Fibroblast of lung (primary cell): ENCODE measurements around the gene COMT. TPM values are rescaled to one million over a fixed set of nuclear protein-coding genes. Genes with fewer than 3 reads are reported as not detected.

Source experiments
- DNase-seq, 2 donors: peaks; one replicate each; pipeline versions ENCODE4 v3.0.0 to v3.0.0-alpha.2; 2010; ENCODE audit warnings: low read depth in 2 of 2
- H2AFZ ChIP-seq: 2 replicates; pipeline ENCODE4 v1.5.1; 2012; ENCODE audit warnings: low read length, control low read depth, inconsistent platforms
- H3K27ac ChIP-seq: 2 replicates; pipeline ENCODE4 v1.5.1; 2011; ENCODE audit warnings: low read length, control low read depth; ENCODE audit not compliant: insufficient read depth
- H3K27me3 ChIP-seq: 2 replicates; pipeline ENCODE4 v1.5.1; 2011; ENCODE audit warnings: mild to moderate bottlenecking, low read length; ENCODE audit not compliant: control insufficient read depth, insufficient read depth
- H3K36me3 ChIP-seq: 2 replicates; pipeline ENCODE4 v1.5.1; 2011; ENCODE audit warnings: low read length; ENCODE audit not compliant: control insufficient read depth, insufficient read depth
- H3K4me1 ChIP-seq: 2 replicates; pipeline ENCODE4 v1.5.1; 2011; ENCODE audit warnings: low read length; ENCODE audit not compliant: control insufficient read depth, insufficient read depth; ENCODE audit errors: extremely low read depth
- H3K4me2 ChIP-seq: 2 replicates; pipeline ENCODE4 v1.5.1; 2011; ENCODE audit warnings: low read length, control low read depth; ENCODE audit not compliant: insufficient read depth; ENCODE audit errors: extremely low read depth
- H3K4me3 ChIP-seq, 4 experiments: fragments of 200-600 bp in 1 of 4; sonication (generic) in 1 of 4; replicated peaks in 1 of 4; 2 replicates each; pipeline ENCODE4 v1.5.1; 2011 to 2016; ENCODE audit warnings: low read length in 4 of 4, low read depth in 3 of 4, mild to moderate bottlenecking in 3 of 4, control low read depth in 2 of 4, inconsistent platforms in 1 of 4, mixed read lengths in 1 of 4; ENCODE audit not compliant: insufficient read depth in 1 of 4; ENCODE audit errors: control extremely low read depth in 1 of 4
- H3K79me2 ChIP-seq: 2 replicates; pipeline ENCODE4 v1.5.1; 2012; ENCODE audit warnings: mild to moderate bottlenecking, low read length, inconsistent platforms; ENCODE audit not compliant: control insufficient read depth, insufficient read depth
- H3K9ac ChIP-seq: 2 replicates; pipeline ENCODE4 v1.5.1; 2011; ENCODE audit warnings: mild to moderate bottlenecking, low read length, control low read depth; ENCODE audit not compliant: insufficient read depth
- H3K9me3 ChIP-seq: 2 replicates; pipeline ENCODE4 v1.5.1; 2012; ENCODE audit warnings: low read depth, low read length; ENCODE audit not compliant: control insufficient read depth, insufficient read depth
- H4K20me1 ChIP-seq: 2 replicates; pipeline ENCODE4 v1.5.1; 2011; ENCODE audit warnings: low read length; ENCODE audit not compliant: control insufficient read depth, insufficient read depth; ENCODE audit errors: extremely low read depth
- EZH2 ChIP-seq: IDR thresholded peaks from 2 replicates; pipeline ENCODE4 v1.5.1; 2012; ENCODE audit warnings: low read length, control low read depth, mild to moderate bottlenecking; ENCODE audit errors: missing control alignments
- polyA plus RNA-seq, 2 donors: library from polyadenylated mRNA; depleted of rRNA in 1 of 2; stranded (reverse) in 1 of 2; unstranded in 1 of 2; fragments of >200 nt; gene quantifications; 2 replicates each; pipeline ENCODE4 v1.2.1, GENCODE V29; 2011 to 2012; ENCODE audit warnings: missing spikeins in 1 of 2
- total RNA-seq: library from RNA; depleted of rRNA; stranded (reverse); fragments of >200 nt; gene quantifications from 2 replicates; pipeline ENCODE4 v1.2.1, GENCODE V29; 2014
- TF ChIP-seq, protein P1 (sequence below), 2 donors: IDR thresholded peaks in 1 of 2; conservative IDR thresholded peaks in 1 of 2; 1 replicate in 1 of 2; 2 replicates in 1 of 2; pipeline ENCODE4 v1.5.1; 2011 to 2012; ENCODE audit warnings: low read length in 2 of 2, control low read depth in 1 of 2, inconsistent platforms in 1 of 2, low read depth in 1 of 2, mild to moderate bottlenecking in 1 of 2

Gene COMT
- total and polyA plus RNA-seq, 2 donors (not counting 1 experiment from before 2014, with no cell fraction given), result 208 to 305 TPM

- Histone ChIP-seq H3K27ac (no peak overlapping the region), H3K4me1 (peaks cover 11% of the 10 kb centered on the region), H2AFZ (no peak overlapping the region), H3K9ac (no peak overlapping the region), H3K27me3 (no peaks in the 10 kb centered on the region), H3K36me3 (peaks cover 3% of the 10 kb centered on the region), H3K9me3 (no peaks in the 10 kb centered on the region), H4K20me1 (no peaks in the 10 kb centered on the region), H3K79me2 (no peaks in the 10 kb centered on the region), H3K4me3 (no peak overlapping the region), H3K4me2 (no peak overlapping the region)
- DNase-seq, result no peak
- no peak for TF ChIP-seq EZH2
- TF ChIP-seq, protein P1, sequence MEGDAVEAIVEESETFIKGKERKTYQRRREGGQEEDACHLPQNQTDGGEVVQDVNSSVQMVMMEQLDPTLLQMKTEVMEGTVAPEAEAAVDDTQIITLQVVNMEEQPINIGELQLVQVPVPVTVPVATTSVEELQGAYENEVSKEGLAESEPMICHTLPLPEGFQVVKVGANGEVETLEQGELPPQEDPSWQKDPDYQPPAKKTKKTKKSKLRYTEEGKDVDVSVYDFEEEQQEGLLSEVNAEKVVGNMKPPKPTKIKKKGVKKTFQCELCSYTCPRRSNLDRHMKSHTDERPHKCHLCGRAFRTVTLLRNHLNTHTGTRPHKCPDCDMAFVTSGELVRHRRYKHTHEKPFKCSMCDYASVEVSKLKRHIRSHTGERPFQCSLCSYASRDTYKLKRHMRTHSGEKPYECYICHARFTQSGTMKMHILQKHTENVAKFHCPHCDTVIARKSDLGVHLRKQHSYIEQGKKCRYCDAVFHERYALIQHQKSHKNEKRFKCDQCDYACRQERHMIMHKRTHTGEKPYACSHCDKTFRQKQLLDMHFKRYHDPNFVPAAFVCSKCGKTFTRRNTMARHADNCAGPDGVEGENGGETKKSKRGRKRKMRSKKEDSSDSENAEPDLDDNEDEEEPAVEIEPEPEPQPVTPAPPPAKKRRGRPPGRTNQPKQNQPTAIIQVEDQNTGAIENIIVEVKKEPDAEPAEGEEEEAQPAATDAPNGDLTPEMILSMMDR (conservative IDR thresholded peaks at IDR 0.05 in 1 of 2, IDR thresholded peaks at IDR 0.05 in 1 of 2; ENCODE audit: low read depth in 1 of 2, low read length in 2 of 2), result no peak
Observed at GRCh38 chr22:19982991-19983578, 41.5 kb downstream of the COMT start.

- Histone ChIP-seq H3K79me2 (no peaks in the 10 kb centered on the region), H3K9ac (no peak overlapping the region), H4K20me1 (no peaks in the 10 kb centered on the region), H3K36me3 (peaks cover 3% of the 10 kb centered on the region), H3K27me3 (no peaks in the 10 kb centered on the region), H2AFZ (no peak overlapping the region), H3K4me1 (peaks cover 11% of the 10 kb centered on the region), H3K4me3 (no peak overlapping the region), H3K4me2 (no peak overlapping the region), H3K9me3 (no peaks in the 10 kb centered on the region), H3K27ac (no peak overlapping the region)
- no peak for DNase-seq
- no peak for TF ChIP-seq EZH2
- TF ChIP-seq, protein P1 (conservative IDR thresholded peaks at IDR 0.05 in 1 of 2, IDR thresholded peaks at IDR 0.05 in 1 of 2; ENCODE audit: low read depth in 1 of 2, low read length in 2 of 2), result no peak
Observed at GRCh38 chr22:19983741-19984140, 42.2 kb downstream of the COMT start.

DNA sequence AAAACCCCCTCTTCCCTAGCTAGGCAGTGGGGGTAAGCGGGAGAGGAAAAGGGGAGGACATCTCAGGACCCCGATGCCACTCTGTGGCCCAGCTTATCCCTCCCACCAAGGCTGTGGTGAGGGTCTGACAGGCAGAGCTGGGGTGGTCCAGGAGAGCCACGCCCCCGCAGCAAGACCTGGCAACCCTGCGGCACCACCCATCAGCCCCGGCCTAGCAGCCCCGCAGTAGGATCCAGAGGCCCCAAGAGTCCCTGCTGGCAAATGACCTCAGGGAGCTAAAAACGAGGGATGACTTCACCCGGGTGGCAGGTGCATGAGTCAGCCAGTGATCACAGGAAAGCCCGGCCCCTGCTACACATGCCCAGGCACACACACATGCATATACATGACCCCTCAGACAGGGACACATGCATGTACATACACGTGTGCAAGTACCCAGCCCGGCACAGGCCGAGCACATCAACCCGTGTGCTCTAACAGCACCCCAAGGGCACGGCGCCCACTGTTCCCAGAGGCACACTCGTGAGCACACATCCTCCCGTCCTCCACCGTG is 42.7 kb downstream of the COMT start:
- no peak overlapping the region for H2AFZ ChIP-seq
- no peak overlapping the region for H3K4me3 ChIP-seq
- no peaks in the 10 kb centered on the region for H3K9me3 ChIP-seq
- H4K20me1 ChIP-seq, result no peaks in the 10 kb centered on the region
- TF ChIP-seq EZH2, result no peak
- TF ChIP-seq, protein P1 (conservative IDR thresholded peaks at IDR 0.05 in 1 of 2, IDR thresholded peaks at IDR 0.05 in 1 of 2; ENCODE audit: low read depth in 1 of 2, low read length in 2 of 2), result no peak
- H3K79me2 ChIP-seq, result no peaks in the 10 kb centered on the region
- H3K9ac ChIP-seq, result no peak overlapping the region
- H3K4me1 ChIP-seq, result peaks cover 11% of the 10 kb centered on the region
- H3K27ac ChIP-seq, result no peak overlapping the region
- H3K36me3 ChIP-seq, result peaks cover 3% of the 10 kb centered on the region
- peak; percentile 47 to 79 for DNase-seq
- H3K4me2 ChIP-seq, result no peak overlapping the region
- H3K27me3 ChIP-seq, result no peaks in the 10 kb centered on the region
